HG03439 (cell line): ENCODE measurements around the gene KDM1A.
"Not testable (repeated sequence)": the region's sequence is repeated elsewhere in the genome, so short reads cannot be mapped to it uniquely, and the experiment has no call there.

Experiments
- ATAC-seq: cut with Tn5 transposase; IDR thresholded peaks from one replicate; pipeline ENCODE4 v1.9.1; 2021; ENCODE audit warnings: mild to moderate bottlenecking, moderate library complexity; ENCODE audit not compliant: unreplicated experiment

Gene KDM1A

GRCh38 chr1:23010025-23010424, 9.2 kb upstream of the KDM1A start:
- not testable (repeated sequence) for ATAC-seq

GRCh38 chr1:23013657-23014056, 5.6 kb upstream of the KDM1A start:
- no peak for ATAC-seq

GRCh38 chr1:23018661-23019093, 591 bp upstream of the KDM1A start:
- peak; percentile 5 for ATAC-seq

GRCh38 chr1:23019863-23020625, 776 bp downstream of the KDM1A start:
- ATAC-seq = peak; percentile 29

- no peak for ATAC-seq
These were observed 1.6 kb downstream of the KDM1A start for GRCh38 chr1:23020706-23021405.

- ATAC-seq = no peak
These were observed 2.6 kb downstream of the KDM1A start for GRCh38 chr1:23021834-23022233.

- ATAC-seq = no peak
These were observed 4.0 kb downstream of the KDM1A start for GRCh38 chr1:23023174-23023845.

- ATAC-seq = no peak
These were observed 7.3 kb downstream of the KDM1A start for GRCh38 chr1:23026568-23026967.

- ATAC-seq = no peak
These were observed 8.2 kb downstream of the KDM1A start for GRCh38 chr1:23027352-23027907.

GRCh38 chr1:23029337-23029736, 10.1 kb downstream of the KDM1A start:
- ATAC-seq = no peak

GRCh38 chr1:23035823-23036452, 16.7 kb downstream of the KDM1A start:
- ATAC-seq = no peak

- no peak for ATAC-seq
These were observed 17.9 kb downstream of the KDM1A start for GRCh38 chr1:23037081-23037740.

GRCh38 chr1:23039308-23039826, 20.1 kb downstream of the KDM1A start:
- ATAC-seq = no peak

GRCh38 chr1:23040509-23040908, 21.2 kb downstream of the KDM1A start:
- no peak for ATAC-seq

GRCh38 chr1:23044035-23044434, 24.8 kb downstream of the KDM1A start:
- ATAC-seq = no peak

GRCh38 chr1:23050201-23050600, 30.9 kb downstream of the KDM1A start:
- ATAC-seq = no peak

- ATAC-seq = no peak
These were observed 32.1 kb downstream of the KDM1A start for GRCh38 chr1:23051290-23051909.

GRCh38 chr1:23057301-23057700, 38.0 kb downstream of the KDM1A start:
- no peak for ATAC-seq

- ATAC-seq = no peak
These were observed 43.0 kb downstream of the KDM1A start for GRCh38 chr1:23062271-23062670.

- ATAC-seq = no peak
These were observed 46.1 kb downstream of the KDM1A start for GRCh38 chr1:23065385-23065784.
